NCI-H146 treated with DMSO at 0.1 percent for 48 hours (cell line): Measurements from ENCODE around the gene ZNF263.
"Not testable (repeated sequence)": the region's sequence is repeated elsewhere in the genome, so short reads cannot be mapped to it uniquely, and the experiment has no call there.

Source experiments
- DNase-seq: peaks from one replicate; lab custom pipeline; 2025; ENCODE audit not compliant: unreplicated experiment; lab: John Stamatoyannopoulos, UW

The ZNF263 gene

DNA sequence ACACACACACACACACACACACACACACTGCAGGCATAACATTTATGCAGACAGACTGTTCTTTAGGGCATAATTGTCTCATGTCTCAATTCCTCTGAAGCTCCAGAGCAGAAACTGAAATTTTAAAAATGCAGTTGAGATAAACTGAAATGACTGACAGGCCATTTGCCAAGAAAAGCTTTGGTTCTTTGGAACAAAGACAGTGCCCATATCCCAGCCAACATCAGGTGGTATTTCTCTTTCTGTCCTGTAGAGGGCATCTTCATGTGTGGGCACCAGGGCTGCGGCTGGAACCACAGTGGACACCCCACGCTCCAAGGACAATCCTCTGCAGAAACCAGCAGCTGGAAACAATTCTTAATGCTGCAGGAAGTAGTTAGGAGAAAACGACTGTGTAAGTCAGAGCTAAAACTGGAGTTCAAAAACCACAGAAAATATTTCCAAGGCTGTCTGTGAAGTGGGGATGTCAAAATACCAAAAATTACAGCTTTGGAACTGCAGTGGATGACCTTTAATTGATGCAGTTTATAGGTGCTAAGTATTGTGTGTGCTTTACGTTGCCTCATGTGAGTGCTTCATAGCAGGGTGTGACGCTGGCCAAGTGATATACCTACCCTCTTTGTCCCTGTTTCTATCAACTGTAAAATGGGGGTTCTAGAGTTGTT is 16.3 kb upstream of the ZNF263 start:
- peak; percentile 18 for DNase-seq

DNA sequence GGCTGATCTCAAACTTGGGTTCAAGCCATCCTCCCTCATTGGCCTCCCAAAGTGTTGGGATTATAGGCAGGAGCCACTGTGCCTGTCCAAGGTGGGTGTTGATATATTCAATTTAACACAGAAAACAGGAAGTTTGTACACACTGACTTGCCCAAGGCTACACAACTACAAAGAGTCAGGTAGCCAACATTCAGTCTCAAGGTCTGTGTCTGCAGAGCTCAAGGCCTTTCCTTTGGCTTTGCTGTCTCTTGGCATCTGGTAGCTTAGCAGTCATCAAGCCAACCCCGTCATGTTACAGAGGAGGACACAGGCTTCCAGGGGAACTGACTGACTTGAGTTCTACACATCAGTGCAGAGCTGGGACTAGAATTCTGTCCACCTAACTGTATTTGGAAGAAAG is 15.0 kb upstream of the ZNF263 start:
- DNase-seq: no peak

DNA sequence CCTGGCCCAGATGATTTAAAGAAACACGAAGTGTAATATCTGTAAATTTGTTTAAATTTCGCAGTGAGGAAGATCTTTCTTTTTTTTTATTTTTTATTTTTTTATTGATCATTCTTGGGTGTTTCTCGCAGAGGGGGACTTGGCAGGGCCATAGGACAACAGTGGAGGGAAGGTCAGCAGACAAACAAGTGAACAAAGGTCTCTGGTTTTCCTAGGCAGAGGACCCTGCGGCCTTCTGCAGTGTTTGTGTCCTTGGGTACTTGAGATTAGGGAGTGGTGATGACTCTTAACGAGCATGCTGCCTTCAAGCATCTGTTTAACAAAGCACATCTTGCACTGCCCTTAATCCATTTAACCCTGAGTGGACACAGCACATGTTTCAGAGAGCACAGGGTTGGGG is 12.6 kb upstream of the ZNF263 start:
- not testable (repeated sequence) for DNase-seq

DNA sequence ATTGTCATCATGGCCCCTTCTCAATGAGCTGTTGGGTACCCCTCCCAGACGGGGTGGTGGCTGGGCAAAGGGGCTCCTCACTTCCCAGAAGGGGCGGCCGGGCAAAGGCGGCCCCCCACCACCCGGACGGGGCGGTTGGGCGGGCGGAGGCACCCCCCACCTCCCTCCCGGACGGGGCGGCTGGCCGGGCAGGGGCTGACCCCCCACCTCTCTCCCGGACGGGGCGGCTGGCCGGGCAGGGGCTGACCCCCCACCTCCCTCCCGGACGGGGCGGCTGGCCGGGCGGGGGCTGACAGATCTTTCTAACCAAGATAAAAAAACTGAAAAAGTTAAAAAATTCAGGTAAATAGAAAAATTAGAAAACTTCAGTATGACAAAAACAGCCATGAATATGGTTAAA is 12.0 kb upstream of the ZNF263 start:
- DNase-seq: not testable (repeated sequence)

DNA sequence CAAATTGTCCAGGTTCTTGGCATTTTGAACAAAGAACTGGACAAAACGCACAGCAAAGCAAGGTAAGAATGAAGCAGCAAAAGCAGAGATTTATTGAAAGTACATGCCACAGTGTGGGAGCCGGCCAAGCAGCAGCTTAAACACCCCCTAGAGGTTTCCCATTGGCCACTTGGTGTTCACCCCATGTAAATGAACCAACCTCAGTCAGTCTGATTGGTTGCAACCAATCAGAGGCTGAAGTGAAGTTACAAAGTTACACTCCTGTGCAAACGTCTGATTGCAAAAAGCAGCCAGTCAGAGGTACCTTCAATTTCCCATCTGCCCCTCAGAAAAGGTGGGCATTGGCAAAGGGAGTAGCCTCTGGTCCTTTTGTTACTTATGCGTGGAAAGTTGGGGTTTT is 8.8 kb upstream of the ZNF263 start:
- DNase-seq: no peak

DNA sequence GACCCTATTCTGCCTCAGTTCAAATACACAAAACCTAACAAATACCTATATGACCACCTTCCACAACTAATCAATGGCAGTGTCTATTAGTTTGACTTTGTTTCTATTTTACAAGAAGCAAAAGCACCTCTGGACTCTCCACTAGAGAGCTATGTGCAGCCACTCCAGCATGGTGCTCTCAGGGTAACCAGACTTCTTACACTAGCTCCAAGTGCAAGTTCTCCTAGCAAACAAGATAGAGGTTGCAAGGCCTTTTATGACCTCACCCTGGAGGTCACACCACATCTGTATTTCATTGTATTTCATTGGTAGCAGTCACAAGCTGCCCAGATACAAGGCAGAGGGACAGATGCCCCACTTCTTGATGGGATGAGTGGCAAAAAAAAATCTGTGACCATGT is 8.3 kb upstream of the ZNF263 start:
- DNase-seq: no peak

DNA sequence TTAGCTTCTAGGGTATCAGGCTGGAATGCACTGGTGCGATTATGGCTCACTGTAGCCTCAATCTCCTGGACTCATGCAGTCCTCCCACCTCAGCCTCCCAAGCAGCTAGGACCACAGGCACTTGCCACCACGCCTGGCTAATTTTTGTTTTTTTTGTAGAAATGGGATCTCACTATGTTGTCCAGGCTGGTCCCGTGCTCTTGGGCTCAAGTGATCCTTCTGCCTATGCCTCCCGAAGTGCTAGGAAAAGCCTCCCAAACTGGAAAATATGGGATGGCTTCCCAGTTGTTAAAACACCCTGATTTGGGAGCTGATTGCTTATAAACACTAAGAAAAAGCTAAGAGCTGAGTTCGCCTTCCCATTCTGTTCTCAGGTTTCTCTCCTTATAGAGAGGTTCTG is 6.6 kb upstream of the ZNF263 start:
- DNase-seq: no peak

DNA sequence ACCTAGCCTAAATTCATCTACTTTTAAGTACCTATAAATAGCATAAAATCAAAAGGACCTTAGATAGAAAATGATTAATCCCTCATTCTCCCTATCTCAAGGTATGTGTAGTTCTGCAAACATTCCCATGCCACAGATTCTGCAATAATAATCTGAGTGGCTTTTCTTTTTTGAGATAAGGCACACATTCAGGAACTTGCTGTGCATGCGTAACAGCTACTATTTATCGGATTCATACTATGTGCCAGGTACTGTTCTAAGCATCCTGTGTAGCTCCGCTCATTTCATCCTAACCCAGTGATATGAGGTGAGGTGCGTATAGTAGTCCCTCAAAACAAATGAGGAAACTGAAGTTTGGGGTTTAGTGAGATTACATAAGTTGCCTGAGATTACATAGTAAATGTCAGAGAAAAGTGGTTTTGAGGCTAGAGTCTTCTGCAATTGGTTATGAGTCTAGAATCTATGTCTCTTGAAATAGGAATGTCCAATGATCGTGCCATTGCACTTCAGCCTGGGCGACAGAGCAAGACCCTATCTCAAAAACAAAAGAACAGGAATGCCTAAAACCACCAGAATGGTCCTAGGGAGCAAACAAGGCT is 2.0 kb upstream of the ZNF263 start:
- no peak for DNase-seq

DNA sequence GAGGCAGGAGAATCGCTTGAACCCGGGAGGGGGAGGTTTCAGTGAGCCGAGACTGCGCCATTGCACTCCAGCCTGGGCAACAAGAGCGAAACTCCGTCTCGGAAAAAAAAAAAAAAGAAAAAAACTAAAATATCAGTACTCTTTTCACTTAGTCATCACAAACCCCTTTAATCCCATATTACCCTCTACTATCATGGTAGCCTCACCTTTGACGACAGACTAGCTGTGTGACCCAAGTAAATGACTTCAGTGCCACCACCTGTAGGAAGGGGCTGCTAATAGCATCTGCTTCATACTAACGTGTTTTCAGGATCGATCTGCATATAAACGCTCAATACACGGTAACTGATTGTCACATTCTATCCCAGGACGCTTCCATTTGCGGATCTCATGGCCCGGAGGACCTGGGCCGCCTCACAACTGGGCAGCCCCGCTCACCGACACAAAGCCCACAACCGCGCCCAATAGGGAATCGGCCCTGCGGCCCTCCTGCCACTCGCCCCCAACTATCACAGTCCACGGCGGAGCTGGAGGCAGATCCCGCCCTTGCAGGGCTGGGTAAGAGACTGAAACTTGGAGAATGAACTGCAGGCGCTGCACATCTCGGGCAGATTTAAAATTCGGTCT is 1.1 kb upstream of the ZNF263 start:
- peak; percentile 85 for DNase-seq

DNA sequence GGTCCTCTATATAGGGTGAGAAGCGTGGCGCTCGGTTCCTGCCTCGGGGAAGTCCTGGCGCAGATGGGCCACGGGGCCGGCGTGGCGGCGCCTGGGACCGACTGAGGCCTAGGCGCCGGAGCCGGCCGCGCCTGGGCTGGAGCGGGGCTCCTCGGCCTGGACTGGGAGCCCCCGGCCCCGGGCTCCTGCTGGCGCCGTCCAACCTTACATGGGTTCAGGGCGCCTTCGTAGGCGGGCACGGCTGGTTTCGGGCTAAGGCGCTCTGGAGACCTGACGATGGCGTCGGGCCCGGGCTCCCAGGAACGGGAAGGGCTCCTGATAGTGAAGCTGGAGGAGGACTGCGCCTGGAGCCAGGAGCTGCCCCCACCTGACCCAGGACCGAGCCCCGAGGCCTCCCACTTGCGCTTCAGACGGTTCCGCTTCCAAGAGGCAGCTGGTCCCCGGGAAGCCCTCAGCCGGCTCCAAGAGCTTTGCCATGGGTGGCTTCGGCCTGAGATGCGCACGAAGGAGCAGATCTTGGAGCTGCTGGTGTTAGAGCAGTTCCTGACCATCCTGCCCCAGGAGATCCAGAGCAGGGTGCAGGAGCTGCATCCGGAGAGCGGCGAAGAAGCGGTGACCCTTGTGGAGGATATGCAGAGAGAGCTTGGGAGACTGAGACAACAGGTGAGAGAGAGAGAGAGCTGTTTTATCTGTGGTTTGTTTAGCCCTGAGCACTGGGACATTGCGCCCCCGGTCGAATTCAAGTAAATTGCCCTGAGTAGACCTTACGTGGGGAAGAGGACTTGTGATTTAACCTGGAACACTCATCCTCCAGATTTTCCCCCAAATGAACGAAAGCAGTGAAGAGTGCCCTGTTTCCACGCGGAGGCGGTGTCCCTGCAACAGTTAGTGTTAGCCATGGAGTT is 504 bp downstream of the ZNF263 start:
- DNase-seq: no peak

DNA sequence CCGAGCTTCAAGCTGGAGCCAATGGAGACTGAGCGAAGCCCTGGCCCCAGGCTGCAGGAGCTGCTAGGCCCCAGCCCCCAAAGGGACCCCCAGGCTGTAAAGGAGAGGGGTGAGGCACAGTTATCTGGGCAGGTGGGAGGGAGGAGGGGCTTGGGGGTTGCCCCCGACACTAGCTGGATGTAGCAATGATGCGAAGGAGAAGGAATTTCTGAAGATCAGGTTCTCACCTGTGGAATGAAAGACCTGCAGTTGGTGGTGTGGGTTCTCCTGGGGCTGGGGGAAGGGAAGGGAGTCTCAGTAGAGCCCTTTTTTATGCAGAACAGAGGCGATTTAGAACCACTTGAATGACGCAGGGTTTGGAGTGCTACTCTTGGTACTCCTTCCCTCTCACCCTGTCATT is 1.8 kb downstream of the ZNF263 start:
- DNase-seq: no peak

DNA sequence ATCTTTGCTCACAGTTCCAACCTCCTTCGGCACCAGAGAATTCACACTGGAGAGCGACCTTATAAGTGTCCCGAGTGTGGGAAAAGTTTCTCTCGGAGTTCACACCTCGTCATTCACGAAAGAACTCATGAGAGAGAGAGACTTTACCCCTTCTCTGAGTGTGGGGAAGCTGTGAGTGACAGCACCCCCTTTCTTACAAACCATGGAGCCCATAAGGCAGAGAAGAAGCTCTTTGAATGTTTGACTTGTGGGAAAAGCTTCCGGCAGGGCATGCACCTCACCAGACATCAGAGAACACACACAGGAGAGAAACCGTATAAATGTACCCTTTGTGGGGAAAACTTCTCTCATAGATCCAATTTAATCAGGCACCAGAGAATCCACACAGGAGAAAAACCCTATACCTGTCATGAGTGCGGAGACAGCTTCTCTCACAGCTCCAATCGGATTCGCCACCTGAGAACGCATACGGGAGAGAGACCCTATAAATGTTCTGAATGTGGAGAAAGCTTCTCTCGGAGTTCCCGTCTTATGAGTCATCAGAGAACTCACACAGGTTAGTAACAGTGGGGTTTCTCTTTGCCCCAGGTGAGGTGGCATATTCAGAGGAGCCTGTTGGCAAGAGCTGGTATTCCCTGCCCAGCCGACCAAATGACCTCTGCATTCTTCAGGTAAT is 6.8 kb downstream of the ZNF263 start:
- DNase-seq: no peak

DNA sequence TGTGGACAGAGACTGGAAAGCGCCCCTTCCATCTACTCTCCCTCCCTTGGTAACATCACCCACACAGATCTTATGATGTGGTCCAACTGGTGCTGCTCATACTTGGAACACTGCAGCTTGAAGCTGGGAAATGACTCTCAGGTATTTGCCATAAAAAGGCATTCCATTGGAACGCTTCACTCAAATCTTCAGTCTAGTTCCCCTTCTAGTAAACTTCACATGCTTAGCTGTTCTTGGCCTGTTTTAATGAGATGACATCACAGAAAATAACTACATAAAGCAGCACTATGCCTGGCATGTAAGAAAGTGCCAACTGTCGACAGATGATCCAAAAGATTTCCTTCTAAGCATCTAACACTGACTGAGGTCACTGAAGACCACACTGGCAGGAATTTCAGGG is 9.3 kb downstream of the ZNF263 start:
- no peak for DNase-seq

DNA sequence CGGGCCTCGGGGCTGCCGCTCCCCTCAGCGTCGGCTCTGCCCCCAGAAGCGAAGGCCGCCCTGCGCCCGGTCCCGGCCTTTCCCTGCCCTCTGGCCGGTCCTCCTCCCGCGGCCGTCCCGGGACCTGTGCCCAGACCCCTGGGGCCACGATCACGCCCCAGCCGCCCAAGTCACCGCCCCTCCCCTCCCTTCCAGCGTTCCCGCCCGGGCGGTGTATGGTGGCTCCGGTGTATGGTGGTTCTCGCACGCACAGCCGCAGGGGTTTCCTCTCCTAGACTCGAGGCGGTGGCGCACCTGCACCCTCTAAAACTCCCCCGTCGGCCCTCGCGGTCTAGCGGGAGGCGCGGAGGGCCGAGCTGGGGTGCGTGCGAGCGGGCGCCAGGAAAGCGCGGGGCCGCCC is 11.9 kb downstream of the ZNF263 start:
- no peak for DNase-seq

DNA sequence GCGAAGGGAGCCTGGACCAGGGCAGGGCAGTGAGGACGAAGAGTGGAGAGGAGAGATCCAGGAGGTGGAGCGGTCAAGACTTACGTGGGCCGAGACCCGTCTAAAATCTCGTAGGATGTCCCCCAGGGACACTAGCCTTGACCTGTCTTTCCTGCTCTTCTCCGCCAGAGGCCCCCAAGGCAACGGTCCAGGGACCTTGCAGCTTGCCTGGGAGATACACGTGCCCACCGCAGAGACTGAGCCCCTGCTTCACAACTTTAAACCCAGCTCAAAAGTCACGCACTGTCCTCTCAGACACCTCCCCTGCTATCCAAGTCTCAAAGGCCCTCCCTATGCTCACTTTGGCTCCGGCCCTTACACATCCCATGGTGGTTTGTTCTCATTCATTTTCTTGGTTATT is 12.5 kb downstream of the ZNF263 start:
- no peak for DNase-seq

DNA sequence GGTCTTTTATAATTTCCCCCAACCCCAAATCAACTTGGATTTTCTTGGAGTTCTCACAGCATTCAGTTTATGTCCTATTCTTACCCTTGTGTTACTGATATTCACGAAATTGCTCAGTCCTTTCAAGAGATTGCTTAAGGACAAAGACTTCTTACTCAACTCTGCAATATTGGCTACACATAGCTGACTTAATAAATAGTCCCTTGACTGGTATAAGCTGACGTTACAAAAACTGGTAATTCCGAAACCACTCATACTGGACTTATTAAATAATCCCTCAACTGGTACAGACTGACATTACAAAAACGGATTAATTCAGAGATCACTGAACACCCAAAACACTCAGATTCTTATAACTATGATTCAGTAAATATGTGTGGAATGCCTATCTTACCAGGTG is 21.1 kb downstream of the ZNF263 start:
- DNase-seq: no peak

DNA sequence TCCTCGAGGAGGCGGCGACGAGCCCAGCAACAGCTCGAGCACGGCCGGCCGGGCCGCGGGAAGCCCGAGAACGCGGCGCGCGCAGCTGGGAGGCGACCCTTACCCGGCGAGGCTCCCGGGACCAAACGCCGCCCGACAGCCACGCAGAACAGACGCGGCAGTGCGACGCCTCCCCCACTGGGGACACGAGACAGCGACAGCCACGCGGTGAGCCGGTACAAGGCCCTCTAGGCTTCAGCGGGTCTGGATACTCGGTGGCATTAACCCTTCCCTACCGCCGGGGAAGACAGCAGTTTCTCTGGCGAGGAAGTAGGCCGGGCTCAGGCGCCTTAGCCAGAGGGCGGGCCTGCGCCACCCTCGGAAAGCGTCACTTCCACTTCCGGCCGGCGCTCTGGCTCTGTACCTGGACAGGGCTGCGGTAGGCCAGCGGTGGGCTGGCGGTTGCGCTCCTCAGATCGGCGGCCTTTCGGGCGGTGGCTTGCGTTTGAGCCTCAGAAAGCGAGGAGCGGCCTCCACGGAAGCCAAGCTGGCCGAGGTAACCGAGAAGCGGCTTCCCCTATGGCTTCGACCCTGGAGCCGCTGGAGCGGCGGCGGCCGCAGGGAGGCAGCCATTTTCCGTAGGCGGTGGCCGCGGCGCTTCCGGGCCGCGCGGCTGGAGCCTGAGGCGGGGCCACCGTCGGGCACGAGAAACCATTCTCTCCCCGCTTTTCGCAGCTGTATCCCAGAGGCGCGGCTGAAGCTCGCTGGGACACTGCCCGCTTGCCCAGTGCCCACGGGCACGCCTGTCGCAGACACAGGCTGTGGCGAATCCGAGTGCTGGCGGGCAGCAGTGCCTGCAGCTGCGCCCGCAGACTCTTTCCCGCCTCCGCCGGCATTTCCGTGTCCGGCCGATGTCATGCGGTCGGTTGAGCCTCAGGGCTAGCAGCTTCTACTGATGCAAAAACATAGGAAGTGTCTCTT is 22.1 kb downstream of the ZNF263 start, which contains the start of the genes TIGD7 and ZNF75A:
TSS of gene TIGD7 (minus strand) at position 322 of the 960 bp plus-strand sequence. CDS start 4,816 bp downstream, outside the sequence.
TSS of gene ZNF75A (plus strand) at position 389 of the 960 bp plus-strand sequence. CDS start 2,932 bp downstream, outside the sequence.
- peak; percentile 90 for DNase-seq

DNA sequence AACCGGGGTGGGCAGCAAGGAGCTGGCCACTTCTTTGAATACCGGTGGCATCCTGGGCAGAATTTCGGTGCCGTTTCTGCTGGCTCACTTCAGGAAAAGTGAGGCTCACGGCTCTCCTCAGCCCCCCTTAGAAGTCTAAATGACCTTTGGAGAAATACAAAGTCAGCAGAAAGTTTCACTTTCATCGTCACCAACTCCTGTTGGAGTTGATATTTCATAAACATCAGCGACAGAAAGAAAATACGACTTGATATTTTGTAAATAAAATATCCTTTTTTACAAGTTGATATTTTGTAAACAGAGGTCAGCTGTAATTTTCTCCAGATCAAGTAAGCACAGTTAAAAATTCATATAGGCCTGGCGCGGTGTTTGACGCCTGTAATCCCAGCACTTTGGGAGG is 22.8 kb downstream of the ZNF263 start:
- no peak for DNase-seq

DNA sequence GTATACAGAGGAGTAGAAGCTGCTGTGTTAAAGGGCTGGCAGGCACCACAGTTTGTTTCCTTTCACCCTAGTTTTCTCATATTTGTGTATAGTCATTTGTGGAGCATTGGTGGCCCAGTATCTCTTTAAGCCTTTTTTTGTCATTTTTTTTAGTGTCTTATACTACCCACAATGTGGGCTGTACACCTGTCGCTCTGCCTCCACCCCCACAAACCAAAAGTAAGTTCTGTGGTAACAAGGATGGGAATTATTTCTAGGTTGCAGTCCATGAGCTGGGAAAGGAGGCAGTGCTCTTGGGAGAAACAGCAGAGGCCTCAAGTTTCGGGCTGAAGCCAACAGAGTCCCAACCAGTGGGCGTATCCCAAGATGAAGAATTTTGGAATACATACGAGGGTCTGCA is 28.2 kb downstream of the ZNF263 start:
- no peak for DNase-seq
